Stimulated activated CD8-positive, alpha-beta memory T cell treated with anti-CD3 and anti-CD28 coated beads, Interleukin-15, amount 100 ng/mL, for 48 hours (primary cell): Measurements from ENCODE around the gene PLEKHA7.

Source experiments
- DNase-seq, 2 donors: peaks; one replicate each; pipeline ENCODE4 v3.0.0-alpha.2; 2020; ENCODE audit warnings: low read depth in 2 of 2

Gene PLEKHA7

DNA sequence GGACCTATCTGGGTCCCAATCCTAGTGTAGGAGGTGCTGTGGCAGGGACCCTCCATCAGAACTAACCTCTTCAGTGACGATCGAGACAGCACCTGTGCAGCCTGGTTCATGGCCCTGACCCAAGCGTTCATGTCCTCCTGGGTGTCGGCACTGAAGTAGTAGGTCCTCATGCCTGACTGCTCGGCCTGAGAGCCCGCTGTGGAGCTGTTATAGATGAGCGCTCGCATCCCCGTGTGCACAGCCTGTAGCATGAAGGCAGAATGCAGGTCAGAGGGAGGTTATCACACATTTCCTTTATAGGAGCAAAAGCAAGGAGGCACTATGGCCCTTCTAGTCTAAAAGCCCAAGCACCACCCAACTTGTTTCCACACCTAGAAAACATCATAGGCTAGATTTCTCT, 172.7 kb downstream of the PLEKHA7 start:
- no peak for DNase-seq

DNA sequence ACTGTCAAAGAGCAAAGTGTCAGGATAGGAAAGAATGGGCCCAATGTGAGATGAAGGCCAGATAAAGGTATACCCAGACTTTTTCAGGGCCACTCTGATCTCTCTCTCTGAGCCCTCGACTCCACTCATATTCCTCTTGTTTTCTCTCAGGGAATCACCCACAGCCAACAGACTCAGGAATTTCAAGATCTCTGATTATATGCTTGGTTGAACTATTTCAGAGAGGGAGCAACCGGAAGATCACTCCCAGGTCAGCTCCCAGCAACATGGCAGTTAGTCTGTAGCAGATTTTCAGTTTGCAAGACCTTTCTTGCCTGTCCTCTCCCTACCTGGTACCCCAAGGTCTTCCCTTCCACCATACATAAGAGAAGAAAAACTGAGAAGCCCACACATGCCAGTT, 173.3 kb downstream of the PLEKHA7 start:
- no peak for DNase-seq

DNA sequence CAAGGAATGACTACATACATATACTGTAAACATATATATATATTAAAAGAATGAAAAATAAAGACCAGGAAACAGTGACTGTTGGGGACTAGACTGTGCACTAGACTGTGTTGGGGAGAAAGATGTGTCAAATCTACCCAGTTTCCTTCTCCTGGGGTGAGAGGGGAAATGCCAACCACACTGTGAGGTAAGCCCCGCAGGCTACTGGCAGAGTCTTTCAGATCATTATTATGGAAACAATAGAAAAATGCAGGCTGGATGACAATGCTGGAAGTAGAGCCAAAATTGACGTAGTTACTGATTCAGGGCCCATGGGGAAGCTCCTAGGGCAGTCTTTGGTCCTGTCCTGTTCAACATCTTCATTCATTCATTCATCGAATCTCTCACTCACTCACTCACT, 174.4 kb downstream of the PLEKHA7 start:
- DNase-seq, result no peak

DNA sequence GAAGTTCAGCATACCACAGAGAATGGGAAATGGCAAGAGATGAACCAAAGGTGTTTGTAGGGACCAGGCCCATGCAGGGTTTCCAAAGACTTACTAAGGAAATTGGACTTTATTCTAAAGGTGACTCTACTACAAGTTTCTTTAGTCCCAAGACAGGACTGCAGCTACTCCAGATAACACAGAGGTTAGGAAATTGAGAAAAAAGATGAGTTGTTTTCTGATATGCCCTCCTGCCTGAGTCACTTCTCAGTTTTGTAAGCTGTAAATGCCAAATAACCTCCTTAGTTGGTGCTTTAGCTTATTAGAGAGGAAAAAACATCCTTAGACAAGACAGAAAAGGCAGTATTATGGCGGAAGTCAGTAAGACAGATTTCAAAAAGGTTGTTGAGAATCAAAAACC, 179.8 kb downstream of the PLEKHA7 start:
- DNase-seq, result no peak

DNA sequence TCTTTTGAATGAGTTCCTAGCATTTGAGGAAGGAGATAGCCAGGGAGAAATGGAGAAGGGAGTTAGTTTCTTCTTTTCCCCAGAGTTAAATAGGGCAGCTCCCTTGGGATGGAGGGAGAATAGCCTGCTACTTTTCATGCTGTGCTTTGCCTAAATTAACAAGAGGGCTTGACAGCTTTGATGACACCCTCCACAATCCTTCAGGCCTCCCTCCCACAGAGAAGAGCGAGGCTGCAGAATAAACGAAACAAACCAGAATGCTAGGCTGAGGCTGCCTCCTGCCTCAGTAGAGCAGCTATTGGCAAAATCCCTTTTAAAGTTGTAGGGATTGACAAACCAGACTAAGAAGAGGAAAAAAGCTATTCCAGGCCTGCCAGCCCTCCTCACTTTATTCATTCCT, 181.2 kb downstream of the PLEKHA7 start:
- DNase-seq, result no peak

DNA sequence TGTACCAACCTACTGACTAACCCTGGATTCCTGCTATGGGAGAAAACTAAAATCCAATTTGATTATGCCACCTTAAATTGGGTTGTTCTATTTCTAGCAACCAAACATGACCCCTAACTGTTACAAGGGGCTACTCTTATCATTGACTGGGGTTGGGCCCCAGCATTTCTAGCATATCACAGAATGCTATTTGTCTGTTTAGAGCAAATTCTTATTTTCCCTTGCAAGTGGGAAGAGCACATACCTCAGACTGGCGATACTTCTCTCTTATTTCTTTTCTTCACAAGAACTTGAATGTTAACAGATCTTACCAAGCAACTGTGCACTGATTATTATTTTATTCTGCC, 182.0 kb downstream of the PLEKHA7 start:
- no peak for DNase-seq

DNA sequence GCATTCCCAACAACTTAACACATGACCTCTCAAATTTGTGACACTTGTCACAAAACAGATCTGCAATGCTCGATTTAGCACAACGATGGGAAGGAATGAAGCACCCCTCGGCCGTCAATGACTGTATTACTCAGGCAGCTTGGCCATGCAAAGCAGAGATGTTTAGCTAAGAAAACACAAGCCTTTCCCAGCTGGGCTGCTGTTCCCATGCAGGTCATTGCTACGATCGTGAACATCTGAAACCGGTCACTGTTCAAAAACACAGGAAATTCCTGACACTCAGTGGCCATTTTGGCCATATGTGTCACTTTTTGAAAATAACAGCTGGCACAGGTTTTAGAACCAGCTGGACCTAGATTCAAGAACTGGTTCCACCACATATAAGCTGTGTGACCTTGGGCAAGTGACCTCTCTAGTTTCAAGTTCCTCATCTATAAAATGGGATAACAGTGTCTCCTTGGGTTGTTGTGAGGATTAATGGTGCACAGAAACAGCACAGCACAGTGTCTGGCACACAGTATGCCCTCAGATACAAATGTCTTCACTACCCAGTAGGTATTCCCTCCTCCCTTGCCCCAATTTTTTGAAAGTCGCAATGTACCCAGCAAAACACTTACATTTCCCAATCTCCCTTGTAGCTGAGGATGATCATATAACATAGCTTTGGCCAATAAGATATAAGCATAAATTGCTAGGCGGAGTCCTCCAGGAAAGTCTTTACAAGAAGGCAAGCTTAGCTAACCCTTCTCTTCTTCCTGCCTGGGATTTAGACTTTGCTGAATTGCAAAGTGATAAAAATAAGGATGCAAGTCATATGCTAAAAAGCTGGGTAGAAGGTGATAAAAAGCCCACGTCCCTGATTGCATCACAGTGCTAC, 182.7 kb downstream of the PLEKHA7 start:
- DNase-seq, result no peak

DNA sequence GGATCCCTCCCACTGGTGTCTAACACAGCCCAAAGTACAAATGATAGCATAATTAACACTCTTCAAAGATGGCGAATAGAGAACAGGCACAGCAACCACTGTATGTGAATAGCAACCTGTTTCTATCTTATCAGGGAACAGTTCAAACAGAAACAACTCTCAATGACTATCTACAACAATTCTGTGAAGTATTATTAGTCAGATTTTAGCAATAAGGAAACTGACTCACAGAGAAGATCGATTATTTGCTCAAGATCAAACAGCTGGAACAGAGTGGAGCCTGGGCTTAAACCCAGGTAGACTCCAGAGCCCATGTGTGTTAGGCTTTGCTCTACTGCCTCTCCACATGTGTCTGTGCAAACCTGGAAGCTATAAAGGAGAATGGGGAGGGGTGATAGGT, 187.1 kb downstream of the PLEKHA7 start:
- DNase-seq, result no peak

DNA sequence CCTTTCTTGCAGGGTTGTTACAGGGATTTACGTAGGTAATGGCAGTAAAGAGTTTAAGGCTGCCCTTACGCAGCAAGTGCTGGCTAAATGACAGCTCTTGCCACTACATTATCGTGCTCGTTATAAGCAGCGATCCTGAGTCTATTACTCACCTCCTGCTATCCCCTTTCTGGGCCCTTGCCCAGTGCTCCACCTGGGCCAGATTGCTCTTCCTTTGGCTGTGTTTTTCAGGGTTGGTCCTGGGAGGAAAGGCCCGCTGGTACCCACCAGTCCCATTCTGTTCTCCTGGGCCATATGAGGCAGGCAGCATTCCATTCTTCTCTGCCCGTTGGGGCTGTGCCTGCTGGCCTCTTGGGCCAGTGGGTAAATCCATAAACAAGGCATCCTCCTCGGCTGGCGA, 188.2 kb downstream of the PLEKHA7 start:
- DNase-seq, result no peak

DNA sequence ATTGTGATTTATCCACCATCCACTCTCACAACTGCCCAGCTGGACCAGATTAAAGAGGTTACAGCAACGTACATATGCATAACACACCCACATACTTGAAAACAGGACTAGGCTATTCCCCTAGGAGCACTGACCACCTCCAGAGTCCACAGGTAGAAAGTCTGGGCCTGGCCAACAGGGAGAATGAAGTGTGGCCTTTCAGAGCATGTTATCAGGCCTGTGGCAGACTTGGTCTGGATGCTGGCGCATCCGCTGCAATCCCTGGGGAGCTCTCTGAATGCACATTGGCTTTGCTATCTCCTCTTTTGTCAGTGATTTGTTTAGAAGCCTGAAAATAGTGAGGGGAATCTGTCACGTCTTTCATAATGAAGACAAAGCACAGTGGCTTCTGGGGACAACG, 189.1 kb downstream of the PLEKHA7 start:
- no peak for DNase-seq

DNA sequence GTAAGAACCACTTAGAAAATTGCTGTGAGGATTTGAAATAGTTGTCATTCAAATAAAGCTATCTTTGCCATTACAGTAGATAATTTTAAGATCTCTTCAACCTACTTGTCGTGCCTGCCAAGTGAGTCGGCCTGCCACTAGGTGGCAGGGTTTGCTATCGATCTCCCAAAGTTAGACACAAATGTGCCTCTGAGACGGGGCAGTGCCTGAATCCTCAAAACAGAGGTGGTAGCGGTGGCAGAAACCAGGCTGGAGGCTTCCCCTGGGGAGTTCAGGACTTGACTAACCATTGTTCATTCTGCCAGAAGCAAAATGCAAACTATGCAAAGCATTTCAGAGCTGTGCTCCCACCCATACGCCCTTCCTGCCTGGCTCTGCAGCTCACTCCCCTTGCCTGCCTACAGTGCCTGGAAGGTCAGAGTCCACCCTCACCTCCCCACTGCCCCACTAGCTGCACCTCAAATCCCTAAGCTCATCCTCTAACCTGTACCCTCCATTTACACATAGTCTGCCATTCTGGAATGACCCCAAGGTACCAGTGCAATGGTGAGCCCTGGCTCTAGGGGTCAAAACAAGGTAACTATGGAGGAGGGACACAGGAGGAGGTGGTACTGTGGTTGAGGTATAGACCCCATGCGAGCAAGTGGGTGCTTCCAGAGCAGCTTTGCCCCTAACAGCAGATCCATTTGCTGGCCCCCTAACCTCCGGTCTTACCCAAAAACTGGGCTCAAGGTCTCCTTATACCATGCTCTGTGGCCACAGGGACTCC, 193.7 kb downstream of the PLEKHA7 start:
- peak; percentile 51 to 62 for DNase-seq

DNA sequence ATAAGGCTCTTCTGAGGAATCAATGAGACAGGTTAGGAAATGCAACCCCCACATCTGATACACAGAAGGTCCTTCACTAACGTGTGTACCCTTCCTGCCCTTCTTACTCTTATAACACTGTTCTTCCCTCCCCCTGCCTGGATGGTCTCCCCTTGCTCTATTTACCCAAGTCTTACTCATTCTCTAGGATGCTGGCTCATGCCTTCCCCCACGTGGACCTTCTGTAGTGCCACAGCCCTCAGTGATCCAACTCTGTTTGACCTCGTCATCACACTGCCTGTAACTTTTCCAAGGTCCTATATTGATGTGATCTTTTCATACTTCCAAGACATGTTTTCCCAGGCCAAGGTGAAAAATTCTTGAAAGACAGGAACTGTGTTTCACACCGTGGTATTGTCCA, 195.9 kb downstream of the PLEKHA7 start:
- DNase-seq, result no peak

DNA sequence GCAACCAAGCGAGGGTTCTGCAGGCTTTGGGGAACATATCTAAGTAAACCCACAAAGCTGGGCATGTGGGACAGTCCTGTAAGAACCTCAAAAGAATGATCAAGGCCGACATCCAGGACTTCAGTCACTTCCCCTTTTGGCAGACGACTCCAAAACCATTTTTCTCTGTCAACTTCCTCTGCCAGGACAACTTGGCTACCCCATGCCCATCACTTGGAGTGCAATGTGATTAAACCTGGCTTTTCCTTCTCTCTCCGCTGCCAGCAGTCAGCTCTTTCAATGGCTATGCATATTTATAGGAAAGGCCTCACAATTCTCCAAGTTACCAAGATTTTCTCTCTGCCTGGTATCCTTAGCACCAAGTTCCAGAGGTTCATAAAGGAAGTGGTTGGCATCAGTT, 196.9 kb downstream of the PLEKHA7 start:
- DNase-seq, result no peak

DNA sequence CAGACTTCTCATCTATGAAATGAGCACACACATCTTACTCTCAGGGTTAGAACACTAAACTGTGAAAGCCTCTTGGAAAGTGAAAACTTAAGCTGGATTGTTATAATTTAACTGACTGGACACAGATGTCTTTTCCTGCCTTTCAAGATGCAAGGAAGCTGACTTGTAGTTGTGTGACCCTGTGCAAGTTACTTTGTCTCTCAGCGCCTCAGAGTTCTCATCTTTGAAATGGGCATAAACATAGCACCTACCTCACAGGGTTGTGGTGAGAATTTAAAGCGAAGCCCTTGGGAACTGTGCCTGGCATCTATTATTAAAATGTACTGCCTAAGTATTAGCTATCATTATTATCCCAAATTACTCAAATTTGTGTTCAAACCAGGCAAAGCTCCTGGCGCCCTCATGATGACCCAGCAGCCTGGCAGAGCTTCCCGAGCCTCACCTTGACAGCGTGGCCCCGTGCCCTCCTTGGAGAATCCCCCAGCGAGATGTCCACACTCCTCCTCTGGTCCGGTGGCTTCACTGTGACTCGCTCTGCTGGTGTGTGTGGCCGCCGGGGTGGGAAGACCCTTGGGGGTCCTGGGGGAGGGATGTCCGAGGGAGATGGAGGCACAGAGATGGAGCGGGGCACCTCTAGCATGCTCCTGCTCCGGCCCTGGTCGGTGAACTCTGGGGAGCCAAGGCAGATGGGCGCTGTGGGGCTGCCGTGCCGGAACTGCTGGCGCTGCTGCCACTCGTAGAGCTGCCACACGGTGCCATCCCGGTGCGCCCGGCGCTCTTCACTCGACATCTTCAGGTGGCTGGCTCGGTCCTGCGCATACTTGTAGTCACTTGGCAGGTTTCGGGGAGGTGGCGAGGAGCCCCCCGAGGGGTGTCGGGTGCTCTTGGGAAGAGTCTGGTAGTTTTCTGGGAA, 197.6 kb downstream of the PLEKHA7 start:
- DNase-seq, result no peak

DNA sequence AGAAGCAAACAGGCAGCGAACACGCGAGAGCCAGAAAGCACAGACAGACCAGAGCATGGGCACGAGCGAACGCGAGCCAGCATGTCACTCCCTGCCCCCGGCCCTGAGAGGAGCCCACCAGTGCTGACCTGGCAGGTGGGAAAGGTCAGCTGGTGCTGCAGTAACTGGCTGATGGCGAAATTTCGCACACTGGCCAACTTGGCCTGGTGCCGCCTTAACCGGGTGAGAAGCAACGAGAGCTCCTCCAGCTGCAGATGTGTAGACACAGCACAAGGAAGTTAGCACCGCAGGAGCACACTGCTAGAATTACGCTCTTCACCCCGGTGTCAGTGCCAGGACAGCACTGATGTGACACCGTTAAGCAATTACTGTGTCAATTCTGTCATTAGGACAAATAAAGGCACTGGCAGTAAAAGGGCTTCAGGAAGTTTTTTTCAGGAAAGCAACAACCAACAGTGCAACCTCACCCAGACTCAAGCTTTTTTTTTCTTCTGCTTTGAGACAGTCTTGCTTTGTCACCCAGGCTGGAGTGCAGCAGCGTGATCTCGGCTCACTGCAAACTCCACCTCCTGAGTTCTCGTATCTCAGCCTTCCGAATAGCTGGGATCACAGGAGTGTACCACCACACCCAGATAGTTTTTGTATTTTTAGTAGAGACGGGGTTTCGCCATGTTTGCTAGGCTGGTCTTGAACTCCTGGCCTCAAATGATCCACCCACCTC, 199.0 kb downstream of the PLEKHA7 start:
- no peak for DNase-seq

DNA sequence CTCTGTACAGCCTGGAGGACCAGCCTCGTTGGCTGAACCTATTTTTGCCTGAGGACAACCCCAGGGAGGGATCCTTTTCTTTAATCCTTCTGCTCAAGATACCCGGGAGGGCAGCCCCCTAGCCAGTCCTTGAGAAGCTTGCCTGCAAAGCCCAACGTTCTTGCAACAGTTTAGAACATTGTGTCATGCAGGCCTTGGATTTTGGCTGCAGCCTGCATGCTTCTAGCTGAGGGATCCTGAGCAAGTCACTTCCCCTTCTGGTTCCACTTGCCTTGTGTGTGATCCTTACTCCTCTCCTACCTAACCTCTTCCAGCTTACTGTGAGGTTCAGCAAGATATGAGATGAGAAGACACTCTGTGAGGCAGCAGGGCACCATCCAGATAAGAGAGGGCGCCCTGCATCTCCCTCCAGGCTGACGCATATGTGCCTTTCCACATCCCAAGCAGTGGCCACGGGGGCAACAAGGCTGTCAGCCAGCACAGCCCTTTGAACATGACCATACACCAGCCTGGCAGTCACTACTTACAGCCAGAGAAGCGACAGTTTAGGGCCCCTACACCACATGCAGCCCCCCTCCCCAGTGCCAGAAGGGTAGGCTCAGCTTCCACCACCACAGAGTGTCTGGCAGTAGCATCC, 199.7 kb downstream of the PLEKHA7 start:
- DNase-seq, result no peak

DNA sequence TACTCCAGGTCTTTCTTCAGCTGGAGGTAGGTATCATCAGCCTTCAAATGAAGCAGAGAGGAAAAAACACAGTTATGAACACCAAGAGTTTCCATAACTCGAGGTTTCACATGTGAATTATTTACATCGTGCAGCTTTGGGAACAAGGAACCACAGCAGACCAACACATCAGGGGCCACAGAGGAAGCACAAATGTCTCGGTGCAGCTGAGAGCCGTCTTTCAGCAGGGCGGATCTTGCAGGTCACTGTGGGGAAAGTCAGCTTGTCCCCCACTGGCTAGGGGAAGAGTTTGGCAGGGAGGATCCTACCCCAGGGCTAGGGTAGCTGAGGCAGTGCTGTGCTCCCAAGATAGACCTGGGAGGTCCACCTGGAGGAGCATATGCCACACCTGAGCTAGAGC, 201.1 kb downstream of the PLEKHA7 start:
- DNase-seq, result no peak

DNA sequence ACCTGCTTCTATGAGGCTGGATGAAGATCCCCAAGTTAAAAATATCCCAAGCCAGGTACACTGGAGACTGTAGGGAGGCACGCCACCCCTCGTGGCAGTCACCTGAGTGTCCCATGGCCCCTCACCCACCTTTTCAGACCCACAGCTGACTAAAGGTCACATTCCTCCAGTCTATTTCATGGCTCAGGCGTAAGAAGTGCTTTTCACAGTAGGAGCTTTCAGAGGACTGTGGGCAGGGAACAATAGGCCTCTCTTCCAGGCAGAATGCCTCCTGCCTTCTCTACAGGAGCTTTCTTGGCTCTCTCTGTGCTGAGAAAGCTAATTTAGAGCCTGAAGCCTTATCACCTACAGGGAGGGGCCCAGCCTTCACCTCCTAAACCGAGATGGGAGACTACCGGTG, 201.9 kb downstream of the PLEKHA7 start:
- no peak for DNase-seq

DNA sequence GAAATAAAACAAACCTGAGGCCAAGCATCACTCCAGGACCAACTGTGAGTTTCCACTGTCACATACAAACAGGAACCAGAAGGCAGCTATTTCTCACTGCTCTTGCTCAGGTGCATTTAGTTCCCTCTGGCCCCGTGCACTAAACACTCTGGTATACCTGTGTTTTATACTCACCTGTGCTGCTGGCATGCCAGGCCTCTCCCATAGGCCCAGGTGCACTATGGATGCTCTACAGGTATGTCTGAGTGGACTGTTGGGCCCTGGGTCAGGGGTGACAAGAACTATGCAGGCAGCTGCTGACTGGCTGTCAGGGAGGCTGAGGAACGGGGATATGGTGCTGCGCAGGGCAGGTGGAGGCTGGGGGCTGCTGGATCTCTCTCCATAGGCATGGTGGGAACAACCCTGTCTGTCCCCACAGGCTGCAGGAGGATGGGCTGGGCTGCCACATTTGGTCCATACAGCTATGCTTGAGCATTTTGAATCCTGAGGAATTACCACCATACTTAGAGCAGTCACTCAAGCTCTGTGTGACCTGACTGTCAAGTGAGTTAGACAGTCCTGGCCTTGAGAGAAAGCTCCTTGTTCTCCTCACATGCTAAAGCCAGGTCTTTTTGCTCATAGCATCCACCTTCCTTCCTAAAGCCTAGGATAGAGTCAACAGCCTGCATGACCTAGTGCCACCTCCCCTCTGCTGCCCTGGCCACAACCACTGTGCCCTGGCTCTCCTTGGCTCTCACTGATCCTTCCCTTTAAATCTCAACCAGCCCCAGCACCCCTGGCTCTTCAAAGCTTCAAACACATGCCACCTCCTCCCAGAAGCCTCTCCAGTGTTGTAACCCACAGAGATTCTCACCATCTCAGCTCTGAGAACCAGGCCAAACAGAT, 202.8 kb downstream of the PLEKHA7 start:
- no peak for DNase-seq
